Measurements from ENCODE around the gene ARID5B.

Gene ARID5B

DNA sequence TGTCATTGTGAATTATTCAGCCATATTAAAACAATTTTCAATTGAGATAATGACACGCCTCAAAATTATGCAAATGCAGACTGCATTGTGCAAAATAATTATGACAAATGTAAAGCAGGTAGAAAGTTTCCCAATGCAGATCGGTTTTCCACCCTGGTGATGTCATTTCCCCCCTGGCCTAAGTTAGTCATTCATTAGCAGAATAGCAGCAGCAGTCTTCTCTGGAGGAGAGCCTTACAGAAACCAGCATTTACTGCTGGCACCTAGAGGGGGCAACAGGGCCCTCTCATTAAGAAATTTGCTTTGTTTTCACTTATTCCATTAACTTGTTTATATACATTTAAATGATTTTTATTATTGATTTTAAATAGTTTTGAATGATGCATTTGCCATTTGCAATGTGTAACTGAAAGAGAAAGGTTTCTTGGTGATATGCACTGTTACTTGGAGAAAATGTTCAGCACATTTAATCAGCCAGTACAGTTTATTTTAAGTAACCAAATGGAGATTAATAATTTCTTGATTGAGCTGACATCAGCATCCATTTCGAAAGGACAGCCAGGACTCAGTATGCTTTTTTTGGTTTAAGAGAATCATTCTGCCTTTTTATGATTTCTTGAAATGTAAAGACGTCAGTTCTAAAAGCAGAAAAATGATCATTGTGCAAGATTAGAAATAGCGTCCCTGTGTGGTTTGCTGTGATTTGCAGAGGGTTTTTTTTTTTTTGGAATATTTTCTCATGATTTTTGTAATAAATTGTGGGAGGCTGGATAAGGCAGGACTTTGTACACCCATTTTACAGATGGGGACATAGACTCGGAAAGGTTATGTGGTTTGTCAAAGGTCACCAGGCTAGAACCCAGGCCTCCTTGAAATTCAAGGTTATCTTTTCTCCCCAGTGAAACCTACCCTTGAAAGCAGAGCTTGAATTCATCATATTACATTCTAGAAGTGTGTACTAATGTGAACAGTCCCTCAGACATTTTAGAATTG is 3.5 kb downstream of the ARID5B start:
- peak; percentile 46 to 67 for DNase-seq

DNA sequence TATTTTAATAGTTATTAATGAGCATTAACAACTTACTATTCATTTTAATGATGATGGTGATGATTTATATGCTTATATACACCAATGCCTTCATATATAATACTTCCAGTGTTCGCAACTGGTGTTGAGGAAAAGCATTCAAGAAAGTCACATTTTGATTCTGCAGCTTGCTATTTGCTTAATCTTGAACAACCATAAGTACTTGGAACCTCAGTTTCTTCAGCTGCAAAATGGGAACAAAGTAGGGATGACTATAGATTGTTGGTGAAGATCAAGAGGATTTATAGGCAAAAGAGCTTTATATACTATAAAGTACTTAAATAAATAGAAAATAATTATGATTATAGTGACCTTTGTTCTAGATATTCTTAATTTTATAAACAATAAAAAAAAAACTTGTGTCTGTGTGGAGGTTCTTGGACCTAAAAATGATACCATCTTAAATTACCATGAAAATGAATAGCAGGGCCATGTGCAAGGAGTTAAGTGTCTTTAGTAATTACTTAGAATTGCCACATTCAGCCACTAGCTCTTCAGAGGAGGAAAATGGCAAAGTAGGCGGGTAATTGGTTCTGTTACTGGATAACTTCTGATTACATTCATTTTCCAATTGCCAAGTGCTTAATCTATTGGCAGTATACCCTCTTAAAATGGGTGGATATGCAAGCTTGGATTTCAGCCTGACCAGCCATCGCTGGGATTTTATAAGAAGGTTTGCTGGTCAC is 4.5 kb downstream of the ARID5B start:
- no peak for DNase-seq

DNA sequence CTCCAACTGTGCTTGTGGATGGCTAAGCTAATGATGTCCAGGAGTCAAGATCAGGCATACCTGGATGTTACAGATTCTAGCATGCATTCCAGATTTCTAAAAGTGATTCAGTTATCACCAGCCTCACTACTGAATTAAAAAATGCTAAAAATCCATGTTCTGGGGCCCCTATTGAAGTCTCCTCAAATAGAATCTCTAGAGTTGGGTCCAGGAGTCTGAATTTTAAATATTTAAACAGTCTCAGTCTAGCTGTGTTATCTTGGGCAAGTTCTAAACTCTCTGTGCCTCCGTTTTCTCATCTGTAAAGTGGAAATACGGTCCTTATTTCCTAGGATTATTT is 5.0 kb downstream of the ARID5B start:
- DNase-seq, result no peak

DNA sequence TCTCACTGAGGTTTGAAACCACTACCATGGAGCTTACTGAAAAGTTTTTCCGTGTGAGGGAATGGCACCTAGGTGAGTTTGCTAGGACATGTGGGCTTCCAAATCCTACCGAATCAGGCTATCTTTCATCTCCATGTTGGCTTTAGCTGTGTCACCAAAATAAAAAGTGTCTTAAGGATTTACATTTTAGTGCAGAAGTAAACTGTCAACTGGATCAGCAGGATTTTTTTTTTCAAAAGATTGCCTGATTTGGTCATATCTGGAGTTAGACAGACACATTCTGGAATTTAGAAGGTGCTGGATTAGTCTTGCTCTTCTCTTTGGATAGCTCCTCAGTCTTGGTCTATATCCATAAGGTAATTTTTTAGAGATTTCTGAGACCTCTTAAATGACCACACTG is 5.5 kb downstream of the ARID5B start:
- no peak for DNase-seq

DNA sequence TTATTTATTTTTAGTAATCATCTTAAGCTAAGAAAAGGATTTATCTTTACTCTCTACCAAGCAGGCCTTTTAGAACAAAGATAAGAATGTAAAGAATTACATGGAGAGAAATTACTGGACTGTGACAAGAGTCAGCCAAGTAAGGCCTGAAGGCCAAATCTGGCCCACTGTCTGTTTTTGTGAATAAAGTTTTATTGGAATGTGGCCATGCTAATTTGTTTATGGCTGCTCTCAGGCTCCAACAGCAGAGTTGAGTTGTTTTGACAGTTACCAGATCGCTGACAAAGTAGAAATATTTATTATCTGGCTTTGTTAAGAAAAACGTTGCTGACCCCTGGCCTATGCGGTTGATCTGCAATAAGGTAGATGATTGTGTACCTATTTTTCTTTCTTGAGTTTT is 6.1 kb downstream of the ARID5B start:
- DNase-seq, result no peak

DNA sequence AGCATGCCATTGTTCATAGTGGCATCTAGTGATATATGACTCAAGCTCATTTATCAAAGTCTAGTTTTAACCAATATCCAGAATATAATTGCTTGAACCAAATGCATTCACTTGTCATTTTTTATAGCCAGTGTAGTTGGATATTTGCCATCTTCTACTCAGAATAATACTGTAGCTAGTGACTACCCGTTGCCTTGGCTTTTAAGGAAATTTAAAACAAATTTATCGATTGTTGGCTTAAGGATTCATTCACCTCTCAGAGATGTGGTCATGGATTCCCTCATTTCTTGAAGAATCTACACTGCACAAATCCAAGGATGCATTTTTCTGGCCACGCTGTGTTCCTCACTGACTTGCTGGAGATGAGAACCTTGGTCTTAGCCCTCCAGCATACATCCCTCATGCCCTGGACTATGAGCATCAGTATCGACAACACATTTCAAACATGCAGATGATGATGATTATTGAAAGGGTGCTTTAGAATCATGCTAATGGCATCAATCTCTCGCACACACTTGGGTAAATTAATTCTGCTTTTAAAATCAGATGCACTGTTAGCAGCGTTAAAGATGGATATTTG is 8.8 kb downstream of the ARID5B start:
- no peak for DNase-seq

DNA sequence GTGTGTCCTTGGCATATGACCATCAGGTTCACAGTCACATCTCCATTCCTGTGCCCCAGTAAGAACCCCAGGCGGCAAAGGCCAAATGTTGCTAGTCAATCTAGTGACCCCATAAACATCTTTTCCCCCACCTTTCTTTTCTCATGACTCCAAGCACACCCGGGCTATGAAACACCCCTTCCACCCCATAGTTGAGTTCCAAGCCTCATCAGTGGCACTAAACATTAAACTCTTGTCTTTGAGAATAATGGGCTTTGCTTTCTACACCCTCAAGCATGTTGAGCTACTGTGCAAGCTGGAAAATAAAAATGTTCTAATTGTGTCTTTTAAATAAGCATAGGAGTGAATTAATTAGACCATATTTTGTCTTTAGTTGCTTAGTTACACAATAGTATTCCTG is 9.4 kb downstream of the ARID5B start:
- DNase-seq, result no peak

DNA sequence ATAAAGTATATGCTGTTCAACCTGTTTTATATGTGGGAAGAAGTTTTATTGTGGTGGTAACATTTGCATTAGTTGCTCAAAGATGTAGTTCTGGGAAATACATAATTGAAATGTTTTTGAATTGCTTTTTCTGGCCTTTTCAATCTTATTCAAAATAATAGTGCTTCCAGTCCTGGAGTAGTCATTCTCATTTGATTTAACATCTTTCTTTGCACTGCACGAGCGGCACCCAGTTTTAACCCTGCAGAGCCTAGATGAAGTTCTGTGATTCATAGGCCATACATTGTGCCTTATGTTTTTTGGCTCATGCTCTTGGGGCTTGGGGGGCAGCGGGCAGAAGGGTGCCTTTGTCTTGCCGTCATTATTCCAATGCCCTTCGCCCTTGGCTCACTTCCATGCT is 9.9 kb downstream of the ARID5B start:
- DNase-seq, result no peak

DNA sequence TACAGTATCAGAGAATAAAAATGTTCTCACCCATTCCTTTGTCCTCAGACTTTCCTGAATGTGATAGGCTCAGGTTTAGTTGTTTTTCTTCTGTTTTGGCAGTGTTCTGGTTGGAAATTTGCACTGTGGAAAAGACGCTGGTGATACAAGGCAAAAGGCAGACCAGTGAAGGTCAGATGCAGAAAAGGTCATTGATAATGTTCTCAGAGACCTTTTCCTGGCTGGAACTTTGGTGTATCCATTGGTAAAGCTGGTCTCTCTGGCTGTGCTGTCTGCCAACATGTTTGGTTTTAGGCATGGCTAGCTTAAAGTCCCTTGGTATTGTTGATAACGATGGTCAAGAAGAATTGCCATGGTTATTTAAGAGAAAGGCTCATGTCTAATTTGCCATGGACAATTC is 11.5 kb downstream of the ARID5B start:
- DNase-seq, result no peak

DNA sequence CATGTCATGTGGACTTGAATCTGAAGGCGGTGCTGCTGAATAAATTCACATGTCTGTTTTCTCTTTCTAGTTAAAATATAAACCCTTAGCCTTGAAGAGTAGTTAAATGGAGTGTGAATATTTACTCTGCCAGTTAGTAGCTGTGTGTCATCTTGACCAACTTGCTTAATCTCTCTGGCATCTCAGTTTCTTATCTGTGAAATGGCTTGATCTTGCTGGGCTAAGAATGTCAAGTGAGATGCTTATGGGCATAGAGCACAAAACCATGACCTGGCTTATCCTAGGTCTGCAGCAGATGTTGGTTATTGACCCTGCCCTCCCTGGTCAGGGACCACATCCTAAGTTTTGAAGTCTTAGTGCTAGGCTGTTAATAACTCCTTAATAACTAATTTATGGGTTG is 16.6 kb downstream of the ARID5B start:
- DNase-seq, result no peak

DNA sequence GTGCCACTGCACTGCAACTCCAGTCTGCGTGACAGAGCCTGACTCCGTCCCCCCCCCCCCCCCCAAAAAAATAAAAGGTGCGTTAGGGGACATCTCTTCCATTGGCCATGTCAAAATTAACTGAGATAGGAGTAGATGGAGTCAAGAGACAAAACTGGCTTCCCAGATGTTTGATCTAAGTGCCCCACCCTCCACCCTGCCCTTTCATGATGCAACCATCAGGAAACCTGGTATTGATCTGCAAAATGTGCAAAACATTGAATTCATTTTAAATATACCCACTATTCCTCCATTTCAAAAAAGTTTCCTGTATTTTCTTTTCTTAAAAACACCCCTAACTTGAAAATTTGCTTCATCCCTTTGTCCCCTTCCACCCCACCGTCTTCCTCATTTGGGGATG is 17.5 kb downstream of the ARID5B start:
- no peak for DNase-seq

DNA sequence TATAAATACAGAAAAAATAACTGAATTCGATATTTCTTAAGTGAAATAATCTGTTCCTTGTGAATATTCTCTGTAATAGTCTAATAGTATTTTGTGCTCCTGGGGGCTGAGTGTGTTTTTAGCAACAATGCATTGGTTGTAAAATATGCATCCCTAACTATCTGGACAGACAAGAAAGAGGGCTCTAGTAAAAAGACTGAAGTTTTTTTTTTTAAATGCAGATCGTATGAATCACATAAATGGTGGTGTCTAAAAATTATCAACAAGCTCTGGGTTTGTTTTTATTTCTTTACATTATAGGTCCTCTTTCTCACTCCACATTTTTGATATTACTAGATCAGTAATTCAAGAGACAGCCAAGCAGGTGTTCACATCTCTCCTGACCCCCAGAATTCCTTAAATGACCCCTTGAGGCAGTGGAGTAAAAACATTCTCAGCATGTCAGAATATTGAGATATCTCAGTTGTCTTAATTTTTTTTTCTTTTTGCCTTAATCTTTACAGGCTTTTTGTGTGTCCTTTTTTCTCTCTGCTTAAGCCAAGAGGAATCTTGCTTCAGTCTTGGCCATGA is 18.2 kb downstream of the ARID5B start:
- DNase-seq, result no peak

DNA sequence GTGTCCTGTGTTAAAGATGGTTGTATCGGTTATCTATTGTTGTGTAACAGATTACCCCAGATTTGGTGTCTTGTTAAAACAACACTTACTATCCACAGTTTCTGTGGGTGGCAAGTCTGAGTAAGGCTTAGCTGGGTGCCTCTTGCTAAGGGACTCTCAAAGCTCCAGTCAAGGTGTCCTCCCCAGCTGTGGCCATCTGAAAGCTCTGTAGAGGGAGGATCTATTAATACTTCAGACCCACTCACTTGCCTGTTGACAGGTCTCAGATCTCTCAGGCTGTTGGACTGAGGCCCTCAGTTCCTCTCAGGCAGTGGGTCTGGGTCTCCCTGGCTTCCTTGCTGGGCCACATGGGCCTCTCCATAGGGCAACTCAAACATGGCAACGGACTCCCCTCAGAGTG is 19.6 kb downstream of the ARID5B start:
- DNase-seq, result no peak

DNA sequence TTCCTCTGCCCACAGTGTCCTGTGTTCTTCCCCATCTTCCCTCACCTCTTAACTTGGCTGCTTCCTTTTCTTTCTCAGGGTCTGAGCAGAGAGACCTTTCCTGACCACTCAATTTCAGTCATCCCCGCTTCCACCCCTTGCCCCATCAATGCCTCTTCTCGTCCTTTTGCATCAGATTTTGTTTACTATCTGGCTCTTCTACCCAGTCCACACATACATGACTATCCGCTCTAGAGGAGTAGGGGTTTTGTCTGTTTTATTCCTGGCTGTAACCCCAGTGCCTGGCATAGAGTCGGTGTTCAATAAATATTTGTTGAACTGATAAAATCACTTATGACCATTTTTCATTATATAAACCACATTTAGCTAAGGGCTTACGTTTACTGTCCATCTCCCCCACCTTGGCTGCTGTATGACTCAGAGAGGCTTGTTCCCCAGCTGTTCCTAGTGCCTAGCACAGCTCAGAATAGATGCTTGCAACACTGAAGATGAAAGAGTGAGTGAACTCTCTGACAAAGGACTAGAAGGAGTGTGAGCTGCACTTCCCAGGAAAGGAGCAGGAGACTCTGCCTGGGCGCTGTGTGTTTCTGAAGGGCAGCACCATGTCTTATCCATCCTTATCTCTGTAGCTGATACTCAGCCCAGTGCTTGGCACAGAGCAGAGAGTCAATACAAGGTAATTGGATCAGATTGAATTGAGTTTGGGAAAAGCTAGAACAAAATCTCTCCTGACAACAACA is 21.9 kb downstream of the ARID5B start:
- no peak for DNase-seq

DNA sequence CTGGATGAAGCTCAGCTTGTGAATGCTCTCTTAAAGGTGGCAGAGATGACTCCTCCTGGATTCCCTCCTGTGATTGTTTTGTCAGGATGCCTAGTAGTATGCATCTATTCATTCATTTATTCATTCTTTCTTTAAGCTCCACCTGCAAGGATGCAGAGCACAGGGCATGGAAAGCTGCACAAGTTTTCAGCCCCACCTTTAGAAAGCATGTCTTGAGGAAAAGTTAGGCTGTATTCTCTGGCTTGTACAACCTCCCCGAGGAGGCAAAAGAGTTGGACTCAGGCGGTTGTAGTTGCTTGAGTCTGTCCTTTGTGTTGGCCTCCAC is 22.4 kb downstream of the ARID5B start:
- DNase-seq, result no peak

DNA sequence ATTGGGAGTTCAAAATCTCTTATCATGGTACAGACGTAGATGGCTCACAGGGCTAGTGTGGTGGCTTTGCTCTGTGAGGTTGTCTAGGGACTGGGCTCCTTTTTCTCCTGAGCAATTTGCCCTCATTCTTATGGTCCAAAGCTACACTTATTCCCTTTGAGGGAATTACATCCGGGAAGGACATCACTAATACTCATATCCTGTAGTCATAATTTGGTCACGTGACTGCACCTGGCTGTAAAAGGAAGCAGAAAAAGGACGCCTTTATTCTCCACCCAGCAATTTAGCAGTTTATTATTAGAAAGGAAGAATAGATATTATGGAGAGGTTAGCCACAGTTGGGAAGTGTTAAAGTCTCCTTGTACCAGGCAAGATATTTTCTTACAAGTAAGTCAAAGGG is 28.1 kb downstream of the ARID5B start:
- DNase-seq, result no peak

DNA sequence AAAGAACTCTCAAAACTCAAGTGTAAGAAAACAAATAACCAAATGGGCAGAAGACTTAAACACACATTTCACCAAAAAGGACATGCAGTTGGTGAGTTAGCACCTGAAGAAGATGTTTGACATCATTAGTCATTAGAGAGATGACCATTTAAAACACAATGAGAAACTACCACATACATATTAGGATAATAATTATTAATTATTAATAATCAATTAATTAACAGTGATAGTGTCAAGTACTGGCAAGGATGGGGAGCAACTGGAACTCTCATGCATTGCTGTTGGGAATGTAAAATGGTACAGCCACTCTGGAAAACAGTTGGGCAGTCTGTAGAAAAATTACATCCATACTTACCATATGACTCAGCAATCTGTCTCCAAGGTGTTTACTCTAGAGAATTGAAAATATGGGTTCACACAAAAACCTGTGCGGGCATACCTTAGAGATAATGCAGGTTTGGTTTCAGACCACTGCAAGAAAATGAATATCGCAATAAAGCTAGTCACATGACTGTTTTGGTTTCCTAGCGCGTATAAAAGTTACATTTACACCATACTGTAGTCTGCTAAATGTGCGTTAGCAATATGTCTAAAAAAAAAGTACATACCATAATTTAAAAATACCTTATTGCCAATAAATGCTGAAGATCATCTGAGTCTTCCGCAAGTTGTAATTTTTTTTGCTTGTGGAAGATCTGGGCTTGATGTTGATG is 30.3 kb downstream of the ARID5B start:
- no peak for DNase-seq

DNA sequence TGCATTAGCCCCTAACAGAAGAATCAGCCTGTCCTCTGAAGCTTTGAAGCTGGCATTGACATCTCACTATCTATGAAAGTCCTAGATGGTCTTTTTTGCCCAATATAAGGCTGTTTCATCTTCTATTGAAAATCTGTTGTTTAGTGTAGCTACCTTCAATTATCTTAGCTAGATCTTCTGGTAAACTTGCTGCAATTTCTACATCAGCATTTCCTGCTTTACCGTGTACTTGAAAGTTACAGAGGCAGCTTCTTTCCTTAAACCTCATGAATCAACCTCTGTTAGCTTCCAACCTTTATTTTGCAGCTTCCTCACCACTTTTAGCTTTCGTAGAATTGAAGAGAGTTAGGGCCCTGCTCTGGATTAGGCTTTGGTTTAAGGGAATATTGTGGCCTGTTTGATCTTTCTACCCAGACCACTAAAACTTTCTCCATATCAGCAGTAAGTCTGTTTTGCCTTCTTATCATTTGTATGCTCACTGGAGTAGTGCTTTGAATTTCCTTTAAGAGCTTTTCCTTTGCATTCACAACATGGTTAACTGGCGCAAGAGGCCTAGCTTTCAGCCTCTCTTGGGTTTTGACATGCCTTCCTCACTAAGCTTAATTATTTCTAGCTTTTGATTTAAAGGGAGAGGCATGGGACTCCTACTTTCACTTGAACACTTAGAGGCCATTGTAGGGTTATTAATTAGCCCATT is 32.5 kb downstream of the ARID5B start:
- DNase-seq, result no peak

DNA sequence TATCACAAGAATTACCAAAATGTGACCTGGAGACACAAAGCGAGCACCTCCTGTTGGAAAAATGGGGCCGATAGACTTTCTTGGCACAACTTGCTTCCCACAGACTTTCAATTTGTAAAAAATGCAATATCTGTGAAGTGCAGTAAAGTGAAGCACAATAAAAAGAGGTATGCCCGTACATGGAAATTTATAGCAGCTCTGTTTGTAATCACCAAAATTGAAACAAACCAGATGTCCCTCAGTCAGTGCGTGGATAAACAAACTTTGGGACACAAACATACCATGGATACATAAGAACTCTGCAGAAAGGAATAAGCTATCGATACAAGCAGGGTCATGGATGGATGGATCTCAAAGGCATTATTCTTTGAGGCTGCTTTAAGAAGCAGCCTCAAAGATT is 33.6 kb downstream of the ARID5B start:
- no peak for DNase-seq

DNA sequence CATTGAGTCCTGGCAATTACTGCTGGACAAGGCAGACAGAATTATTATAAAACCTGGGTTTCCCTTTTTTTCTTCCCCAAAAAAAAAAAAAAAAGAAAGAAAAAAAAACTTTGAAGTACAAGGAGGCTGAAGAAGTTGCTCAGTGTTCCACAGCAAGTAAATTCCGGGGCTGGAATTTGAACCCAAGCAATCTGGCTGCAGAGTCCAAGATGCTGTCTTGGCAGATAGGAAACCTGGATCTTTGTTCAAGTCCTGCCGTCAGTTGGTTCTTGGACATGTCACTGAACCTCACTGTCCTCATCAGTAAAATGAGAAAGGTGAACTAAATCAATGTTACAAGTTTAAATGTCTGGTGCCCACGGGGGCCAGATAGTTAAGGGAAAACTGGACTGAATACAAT is 35.3 kb downstream of the ARID5B start:
- no peak for DNase-seq

DNA sequence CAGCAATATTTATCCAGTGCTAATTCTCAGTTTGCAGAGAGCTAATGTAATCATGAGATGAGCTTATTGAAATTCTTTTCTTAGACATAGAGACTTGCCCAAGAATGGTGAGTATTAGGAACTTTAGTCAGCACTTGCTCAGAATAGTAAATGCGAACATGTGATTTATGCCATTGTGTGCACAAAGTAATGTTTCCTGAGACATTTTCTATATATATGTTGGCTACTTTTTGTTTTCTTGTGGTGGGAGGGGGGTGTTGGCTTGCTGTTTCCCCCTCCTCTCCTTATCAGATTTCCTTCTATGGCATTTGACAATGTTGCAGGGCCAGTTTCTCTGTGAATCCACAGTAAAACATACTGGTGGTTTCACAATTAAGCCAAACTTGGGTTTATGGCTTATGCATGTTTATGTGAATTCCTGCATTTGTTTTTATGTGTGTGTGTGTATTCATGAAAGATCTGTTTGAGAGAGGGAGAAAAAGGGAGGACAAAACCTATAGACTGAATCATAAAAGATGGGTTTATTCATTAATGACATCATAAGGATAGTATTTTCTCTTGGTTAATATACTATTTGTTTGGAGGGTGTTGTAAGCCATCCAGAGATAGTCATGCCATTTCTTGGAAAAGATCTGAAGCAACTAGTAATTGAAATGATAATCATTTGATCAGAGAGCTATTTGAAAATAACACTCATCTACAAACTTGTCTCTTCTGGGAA is 36.3 kb downstream of the ARID5B start:
- DNase-seq, result no peak

All from stimulated activated CD4-positive, alpha-beta T cell treated with anti-CD3 and anti-CD28 coated beads, Interleukin-2, amount 100 ng/mL, for 24 hours (primary cell).